GM19328 (cell line): ENCODE results near the gene ENTREP1.

Experiments
- ATAC-seq: cut with Tn5 transposase; IDR thresholded peaks from one replicate; pipeline ENCODE4 v1.9.1; 2021; ENCODE audit warnings: mild to moderate bottlenecking, moderate library complexity; ENCODE audit not compliant: unreplicated experiment

Gene ENTREP1

GRCh38 chr9:69357821-69358220, 32.8 kb downstream of the ENTREP1 start:
- no peak for ATAC-seq

GRCh38 chr9:69363191-69363590, 38.2 kb downstream of the ENTREP1 start:
- no peak for ATAC-seq

GRCh38 chr9:69364510-69365150, 39.6 kb downstream of the ENTREP1 start:
- ATAC-seq, result no peak

- no peak for ATAC-seq
Observed at GRCh38 chr9:69370430-69370829, 45.4 kb downstream of the ENTREP1 start.

- ATAC-seq, result no peak
Observed at GRCh38 chr9:69371001-69371400, 46.0 kb downstream of the ENTREP1 start.

GRCh38 chr9:69376651-69377050, 51.6 kb downstream of the ENTREP1 start:
- ATAC-seq, result no peak

- no peak for ATAC-seq
Observed at GRCh38 chr9:69377291-69377690, 52.3 kb downstream of the ENTREP1 start.

GRCh38 chr9:69377981-69378380, 53.0 kb downstream of the ENTREP1 start:
- no peak for ATAC-seq

GRCh38 chr9:69379270-69379982, 54.4 kb downstream of the ENTREP1 start:
- ATAC-seq, result no peak

GRCh38 chr9:69380301-69380700, 55.3 kb downstream of the ENTREP1 start:
- no peak for ATAC-seq

GRCh38 chr9:69380811-69381210, 55.8 kb downstream of the ENTREP1 start:
- ATAC-seq, result no peak

- ATAC-seq, result no peak
Observed at GRCh38 chr9:69382135-69382534, 57.1 kb downstream of the ENTREP1 start.

GRCh38 chr9:69385581-69386033, 60.6 kb downstream of the ENTREP1 start:
- ATAC-seq, result no peak

GRCh38 chr9:69386651-69387050, 61.6 kb downstream of the ENTREP1 start:
- no peak for ATAC-seq

GRCh38 chr9:69388596-69388995, 63.6 kb downstream of the ENTREP1 start:
- no peak for ATAC-seq

- no peak for ATAC-seq
Observed at GRCh38 chr9:69389437-69389995, 64.5 kb downstream of the ENTREP1 start.

- ATAC-seq, result no peak
Observed at GRCh38 chr9:69391487-69391886, 66.5 kb downstream of the ENTREP1 start.

- no peak for ATAC-seq
Observed at GRCh38 chr9:69391946-69392345, 66.9 kb downstream of the ENTREP1 start.

GRCh38 chr9:69392826-69393225, 67.8 kb downstream of the ENTREP1 start:
- ATAC-seq, result no peak

- ATAC-seq, result no peak
Observed at GRCh38 chr9:69393425-69393824, 68.4 kb downstream of the ENTREP1 start.

- ATAC-seq, result no peak
Observed at GRCh38 chr9:69395718-69396117, 70.7 kb downstream of the ENTREP1 start.

- ATAC-seq, result no peak
Observed at GRCh38 chr9:69396759-69397158, 71.7 kb downstream of the ENTREP1 start.
